Caco-2 (cell line): Measurements from ENCODE around the gene ADCY9. TPM values are rescaled to one million over a fixed set of nuclear protein-coding genes. Genes with fewer than 3 reads are reported as not detected.

Source experiments
- BruUV-seq: library from RNA; stranded (reverse); fragments of 400-500 nt; replicated peaks from 2 replicates; lab custom pipeline; 2021; lab: Mats Ljungman, UMichigan
- CTCF ChIA-PET: fragments of 300-600 bp; sonication (Branson Sonifier 250); formaldehyde crosslinking; loops from one replicate; lab custom pipeline; 2022; ENCODE audit warnings: antibody characterized with exemption; lab: Charles Lee
- POLR2A ChIA-PET: fragments of 300-600 bp; sonication (Branson Sonifier 250); formaldehyde crosslinking; loops from one replicate; lab custom pipeline; 2022; ENCODE audit warnings: antibody characterized with exemption; lab: Charles Lee
- DNase-seq, 2 experiments: peaks; one replicate each; pipeline versions ENCODE4 v3.0.0 to v3.0.0-alpha.2; 2020 to 2022
- H3K27me3 ChIP-seq: replicated peaks from 2 replicates; pipeline ENCODE4 v1.6.0; 2011; ENCODE audit warnings: low read length; ENCODE audit not compliant: control insufficient read depth, insufficient read depth
- H3K36me3 ChIP-seq: 2 replicates; pipeline ENCODE4 v1.5.1; 2011; ENCODE audit warnings: low read length; ENCODE audit not compliant: control insufficient read depth, insufficient read depth
- H3K4me1 ChIP-seq: fragments of 250-450 bp; sonication (Bioruptor Pico); 2 replicates; pipeline ENCODE4 v1.5.1; 2020; ENCODE audit warnings: mild to moderate bottlenecking
- H3K4me3 ChIP-seq: 2 replicates; pipeline ENCODE4 v1.5.1; 2011; ENCODE audit warnings: low read depth, mild to moderate bottlenecking, control low read depth, low read length
- H3K9me3 ChIP-seq: fragments of 250-450 bp; sonication (Bioruptor Pico); 2 replicates; pipeline ENCODE4 v1.5.1; 2020; ENCODE audit warnings: mild to moderate bottlenecking, moderate library complexity
- H3K27ac Mint-ChIP-seq: one replicate; pipeline ENCODE4 v1.8.0; 2022; ENCODE audit warnings: mixed read lengths; ENCODE audit not compliant: unreplicated experiment
- H3K27me3 Mint-ChIP-seq: one replicate; pipeline ENCODE4 v1.8.0; 2022; ENCODE audit warnings: mixed read lengths; ENCODE audit not compliant: insufficient read depth, unreplicated experiment
- H3K36me3 Mint-ChIP-seq: one replicate; pipeline ENCODE4 v1.8.0; 2022; ENCODE audit warnings: mild to moderate bottlenecking, mixed read lengths; ENCODE audit not compliant: insufficient read depth, unreplicated experiment
- H3K4me1 Mint-ChIP-seq: one replicate; pipeline ENCODE4 v1.8.0; 2022; ENCODE audit warnings: low read depth, mixed read lengths; ENCODE audit not compliant: unreplicated experiment
- H3K4me3 Mint-ChIP-seq: one replicate; pipeline ENCODE4 v1.8.0; 2022; ENCODE audit warnings: mild to moderate bottlenecking, moderate library complexity, mixed read lengths; ENCODE audit not compliant: unreplicated experiment
- H3K9me3 Mint-ChIP-seq: one replicate; pipeline ENCODE4 v1.8.0; 2022; ENCODE audit warnings: mixed read lengths; ENCODE audit not compliant: unreplicated experiment
- intact Hi-C: fragments of 100-400 bp; cut with micrococcal nuclease; formaldehyde crosslinking; loops from one replicate; pipeline ENCODE4 v1.10.0; 2022; ENCODE audit not compliant: unreplicated experiment
- total RNA-seq: library from RNA; stranded (reverse); gene quantifications from 2 replicates; pipeline ENCODE4 v1.2.3, GENCODE V29; 2022
- TF ChIP-seq, protein P1 (sequence below), 2 experiments: fragments of 200-600 bp in 1 of 2; IDR thresholded peaks; 1 replicate in 1 of 2; 2 replicates in 1 of 2; pipeline versions ENCODE4 v1.5.1 to v1.8.0; 2011 to 2022; ENCODE audit warnings: antibody characterized with exemption in 1 of 2, control low read depth in 1 of 2, inconsistent platforms in 1 of 2, low read depth in 1 of 2, low read length in 1 of 2, mild to moderate bottlenecking in 1 of 2, moderate library complexity in 1 of 2; ENCODE audit not compliant: insufficient read depth in 1 of 2, severe bottlenecking in 1 of 2, unreplicated experiment in 1 of 2

The ADCY9 gene
- total RNA-seq, 1 experiment from 2014 or later: 11.5 TPM

DNA sequence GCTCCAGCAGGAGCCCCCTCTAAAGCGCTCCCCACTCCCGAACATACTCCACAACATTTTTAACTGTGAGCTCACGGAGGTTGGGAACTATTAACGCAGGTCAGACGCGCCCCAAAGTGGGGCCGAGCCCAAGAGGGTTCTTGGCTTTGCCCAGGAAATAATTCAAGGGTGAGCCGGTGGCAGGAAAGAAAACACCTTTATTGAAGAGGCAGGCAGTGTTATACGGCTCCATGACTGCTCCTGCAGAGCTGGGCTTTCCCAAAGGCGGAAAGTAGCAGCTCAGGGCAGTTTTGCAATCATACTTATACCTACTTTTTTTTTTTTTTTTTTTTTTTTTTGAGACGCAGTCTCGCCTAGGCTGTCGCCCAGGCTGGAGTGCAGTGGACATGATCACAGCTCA is 6.2 kb downstream of the ADCY9 start:
- intact Hi-C loops: no loop called here
- BruUV-seq: no TSS peak
- Histone ChIP-seq H3K27me3 (no peaks in the 10 kb centered on the region), H3K4me3 (no peak overlapping the region), H3K36me3 (no peaks in the 10 kb centered on the region), H3K9me3 (no peaks in the 10 kb centered on the region), H3K4me1 (no peaks in the 10 kb centered on the region)
- ChIA-PET POLR2A (interaction anchor here (0.6 kb wide), 1 partner anchor 1386 kb away, joined by 7 read pairs; no protein-coding TSS in a partner anchor), CTCF (no interaction called here)
- H3K27ac Mint-ChIP-seq: peak overlapping the region; percentile 10
- H3K9me3 Mint-ChIP-seq: no peaks in the 10 kb centered on the region
- no peaks in the 10 kb centered on the region for H3K27me3 Mint-ChIP-seq
- no peak overlapping the region for H3K4me3 Mint-ChIP-seq
- H3K36me3 Mint-ChIP-seq: peaks cover 6% of the 10 kb centered on the region
- DNase-seq: no peak
- TF ChIP-seq, protein P1, sequence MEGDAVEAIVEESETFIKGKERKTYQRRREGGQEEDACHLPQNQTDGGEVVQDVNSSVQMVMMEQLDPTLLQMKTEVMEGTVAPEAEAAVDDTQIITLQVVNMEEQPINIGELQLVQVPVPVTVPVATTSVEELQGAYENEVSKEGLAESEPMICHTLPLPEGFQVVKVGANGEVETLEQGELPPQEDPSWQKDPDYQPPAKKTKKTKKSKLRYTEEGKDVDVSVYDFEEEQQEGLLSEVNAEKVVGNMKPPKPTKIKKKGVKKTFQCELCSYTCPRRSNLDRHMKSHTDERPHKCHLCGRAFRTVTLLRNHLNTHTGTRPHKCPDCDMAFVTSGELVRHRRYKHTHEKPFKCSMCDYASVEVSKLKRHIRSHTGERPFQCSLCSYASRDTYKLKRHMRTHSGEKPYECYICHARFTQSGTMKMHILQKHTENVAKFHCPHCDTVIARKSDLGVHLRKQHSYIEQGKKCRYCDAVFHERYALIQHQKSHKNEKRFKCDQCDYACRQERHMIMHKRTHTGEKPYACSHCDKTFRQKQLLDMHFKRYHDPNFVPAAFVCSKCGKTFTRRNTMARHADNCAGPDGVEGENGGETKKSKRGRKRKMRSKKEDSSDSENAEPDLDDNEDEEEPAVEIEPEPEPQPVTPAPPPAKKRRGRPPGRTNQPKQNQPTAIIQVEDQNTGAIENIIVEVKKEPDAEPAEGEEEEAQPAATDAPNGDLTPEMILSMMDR (IDR thresholded peaks at IDR 0.05; ENCODE audit: insufficient read depth in 1 of 2, low read depth in 1 of 2, low read length in 1 of 2, severe bottlenecking in 1 of 2, unreplicated experiment in 1 of 2): no peak
- H3K4me1 Mint-ChIP-seq: peaks cover 24% of the 10 kb centered on the region

DNA sequence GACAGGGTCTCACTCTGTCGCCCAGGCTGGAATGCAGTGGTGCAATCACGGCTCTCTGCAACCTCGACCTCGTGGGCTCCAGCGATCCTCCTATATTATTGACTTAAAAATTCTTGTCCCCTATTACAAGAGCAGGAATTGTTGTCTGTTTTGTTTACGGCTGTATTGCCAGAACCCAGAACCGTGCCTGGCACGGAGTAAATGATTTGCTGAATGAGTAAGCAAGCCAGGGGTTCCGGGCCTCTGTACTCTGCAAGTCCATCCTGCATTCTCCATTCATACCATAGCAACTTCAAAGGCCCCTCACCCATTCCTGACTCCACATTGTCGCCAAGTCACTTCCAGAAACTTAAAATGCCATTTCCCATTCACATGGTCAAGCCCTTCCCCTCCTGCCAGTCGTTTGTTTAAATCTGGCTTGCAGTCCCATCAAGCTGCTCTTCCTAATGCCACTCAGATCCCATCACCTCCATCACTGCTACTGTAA is 6.9 kb downstream of the ADCY9 start:
- no peak overlapping the region for H3K4me3 Mint-ChIP-seq
- no peak for DNase-seq
- H3K4me1 Mint-ChIP-seq: peaks cover 21% of the 10 kb centered on the region
- intact Hi-C loops: no loop called here
- ChIA-PET POLR2A (interaction anchor here (0.6 kb wide), 1 partner anchor 1385 kb away, joined by 7 read pairs; no protein-coding TSS in a partner anchor), CTCF (no interaction called here)
- Histone ChIP-seq H3K27me3 (no peaks in the 10 kb centered on the region), H3K4me1 (no peaks in the 10 kb centered on the region), H3K9me3 (no peaks in the 10 kb centered on the region), H3K36me3 (no peaks in the 10 kb centered on the region), H3K4me3 (no peak overlapping the region)
- H3K9me3 Mint-ChIP-seq: no peaks in the 10 kb centered on the region
- TF ChIP-seq, protein P1 (IDR thresholded peaks at IDR 0.05; ENCODE audit: insufficient read depth in 1 of 2, low read depth in 1 of 2, low read length in 1 of 2, severe bottlenecking in 1 of 2, unreplicated experiment in 1 of 2): no peak
- H3K36me3 Mint-ChIP-seq: peaks cover 6% of the 10 kb centered on the region
- no TSS peak for BruUV-seq
- no peaks in the 10 kb centered on the region for H3K27me3 Mint-ChIP-seq
- peak overlapping the region; percentile 10 for H3K27ac Mint-ChIP-seq

DNA sequence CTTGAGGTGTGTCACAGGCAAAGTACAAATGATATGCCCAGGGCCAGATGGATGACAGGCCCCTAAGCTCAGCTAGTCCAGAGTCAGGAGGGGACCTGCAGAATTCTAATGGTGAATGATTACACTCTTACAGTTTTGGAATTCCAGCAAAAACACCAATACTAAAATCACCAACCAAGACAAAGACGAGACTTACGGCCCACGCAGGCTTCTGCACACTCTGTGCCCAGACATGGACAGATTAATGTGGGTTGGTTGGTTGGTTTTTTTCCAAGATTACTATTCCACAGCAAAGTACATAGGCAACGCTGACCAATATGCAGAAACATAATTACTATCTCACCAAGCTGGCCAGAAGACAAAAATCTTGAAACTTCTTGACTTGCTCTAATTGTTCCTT is 9.7 kb downstream of the ADCY9 start:
- Mint-ChIP-seq H3K27me3 (no peaks in the 10 kb centered on the region), H3K27ac (no peak overlapping the region), H3K4me1 (peaks cover 13% of the 10 kb centered on the region), H3K36me3 (no peaks in the 10 kb centered on the region), H3K9me3 (no peaks in the 10 kb centered on the region), H3K4me3 (no peak overlapping the region)
- intact Hi-C loops: no loop called here
- DNase-seq: no peak
- TF ChIP-seq, protein P1 (IDR thresholded peaks at IDR 0.05; ENCODE audit: insufficient read depth in 1 of 2, low read depth in 1 of 2, low read length in 1 of 2, severe bottlenecking in 1 of 2, unreplicated experiment in 1 of 2): no peak
- no TSS peak for BruUV-seq
- no peaks in the 10 kb centered on the region for H3K4me1 ChIP-seq
- CTCF ChIA-PET: no interaction called here
- H3K9me3 ChIP-seq: no peaks in the 10 kb centered on the region
- no peak overlapping the region for H3K4me3 ChIP-seq
- H3K36me3 ChIP-seq: no peaks in the 10 kb centered on the region
- POLR2A ChIA-PET: no interaction called here
- no peaks in the 10 kb centered on the region for H3K27me3 ChIP-seq
